ENCODE measurements around the gene ZNF185.

Gene ZNF185

GRCh38 chrX:152945021-152945979 lies 47.4 kb downstream of the ZNF185 start:
- DNase-seq (ENCODE audit: insufficient read length, low spot score) = no peak
- FAIRE-seq = no peak

DNA sequence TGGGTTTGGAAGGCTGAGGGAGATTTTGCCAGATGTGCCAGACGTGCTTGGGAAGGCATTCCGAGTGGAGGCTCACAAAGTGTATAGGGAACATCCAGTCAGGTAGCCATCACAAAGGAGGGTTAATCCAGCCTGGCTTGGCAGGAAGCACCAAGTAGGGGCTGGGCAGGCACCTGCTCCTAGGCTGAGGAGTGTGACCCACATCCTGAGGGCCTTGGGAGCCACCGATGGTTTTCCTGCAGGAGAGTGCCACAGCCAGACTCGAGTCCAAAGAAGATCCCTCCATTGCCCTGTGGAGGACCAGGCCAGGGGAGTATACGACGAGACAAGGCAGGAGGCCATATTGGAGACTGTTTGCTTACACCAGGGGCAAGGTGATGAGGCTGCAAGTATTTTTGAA lies 48.8 kb downstream of the ZNF185 start:
- DNase-seq (ENCODE audit: insufficient read length, low spot score) (no peak), FAIRE-seq (no peak)
